ENCODE data around the gene SLC23A2.
"Not testable (repeated sequence)": the region's sequence is repeated elsewhere in the genome, so short reads cannot be mapped to it uniquely, and the experiment has no call there.

Gene SLC23A2

GRCh38 chr20:5008759-5009158 is 7.4 kb upstream of the SLC23A2 start:
- FAIRE-seq (no peak), DNase-seq (ENCODE audit: low spot score) (no peak)

GRCh38 chr20:5005326-5005725 is 4.0 kb upstream of the SLC23A2 start:
- no peak for FAIRE-seq
- DNase-seq (ENCODE audit: low spot score) = no peak

- not testable (repeated sequence) for FAIRE-seq
These were observed 3.5 kb upstream of the SLC23A2 start for GRCh38 chr20:5004825-5005224.

DNA sequence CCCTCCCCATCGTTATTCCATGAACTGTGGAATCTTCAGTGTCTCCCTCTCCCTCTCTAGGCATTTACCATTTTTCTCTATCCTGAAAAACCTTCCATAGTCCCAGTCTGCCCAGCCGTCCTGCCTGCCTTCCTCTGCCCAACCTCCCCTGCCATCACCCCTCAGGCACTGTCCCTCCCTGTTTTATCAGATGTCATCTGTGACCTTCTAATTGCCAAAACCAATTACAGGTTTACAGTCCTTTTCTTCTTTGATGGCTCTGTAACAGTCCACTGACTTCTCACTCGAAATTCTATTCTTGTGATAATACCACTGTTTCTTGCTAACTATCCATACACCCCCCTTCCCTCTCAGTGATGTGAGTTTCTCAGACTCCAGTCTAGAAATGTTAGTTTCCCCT is 2.3 kb upstream of the SLC23A2 start:
- no peak for FAIRE-seq
- no peak for DNase-seq (ENCODE audit: low spot score)

More at GRCh38 chr20:5004825-5005224, 3.5 kb upstream of the SLC23A2 start:
- not testable (repeated sequence) for DNase-seq (ENCODE audit: low spot score)

DNA sequence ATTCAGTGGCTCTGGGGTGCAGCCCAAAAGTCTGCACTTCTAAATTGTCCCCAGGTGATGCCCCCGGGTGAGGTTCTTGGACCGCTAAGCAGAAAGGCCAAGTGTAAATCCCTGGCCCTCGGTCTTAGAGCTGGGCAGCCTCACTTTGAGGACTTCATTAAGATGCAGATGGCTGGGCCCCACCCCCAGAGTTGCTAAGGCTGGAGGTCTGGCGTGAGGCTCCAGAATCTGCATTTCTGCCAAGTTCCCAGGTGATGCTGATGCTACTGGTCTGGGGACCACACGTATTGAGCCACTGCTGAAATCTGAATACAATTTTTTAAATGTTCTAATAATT is 735 bp upstream of the SLC23A2 start:
- no peak for FAIRE-seq
- DNase-seq (ENCODE audit: low spot score) = no peak

DNA sequence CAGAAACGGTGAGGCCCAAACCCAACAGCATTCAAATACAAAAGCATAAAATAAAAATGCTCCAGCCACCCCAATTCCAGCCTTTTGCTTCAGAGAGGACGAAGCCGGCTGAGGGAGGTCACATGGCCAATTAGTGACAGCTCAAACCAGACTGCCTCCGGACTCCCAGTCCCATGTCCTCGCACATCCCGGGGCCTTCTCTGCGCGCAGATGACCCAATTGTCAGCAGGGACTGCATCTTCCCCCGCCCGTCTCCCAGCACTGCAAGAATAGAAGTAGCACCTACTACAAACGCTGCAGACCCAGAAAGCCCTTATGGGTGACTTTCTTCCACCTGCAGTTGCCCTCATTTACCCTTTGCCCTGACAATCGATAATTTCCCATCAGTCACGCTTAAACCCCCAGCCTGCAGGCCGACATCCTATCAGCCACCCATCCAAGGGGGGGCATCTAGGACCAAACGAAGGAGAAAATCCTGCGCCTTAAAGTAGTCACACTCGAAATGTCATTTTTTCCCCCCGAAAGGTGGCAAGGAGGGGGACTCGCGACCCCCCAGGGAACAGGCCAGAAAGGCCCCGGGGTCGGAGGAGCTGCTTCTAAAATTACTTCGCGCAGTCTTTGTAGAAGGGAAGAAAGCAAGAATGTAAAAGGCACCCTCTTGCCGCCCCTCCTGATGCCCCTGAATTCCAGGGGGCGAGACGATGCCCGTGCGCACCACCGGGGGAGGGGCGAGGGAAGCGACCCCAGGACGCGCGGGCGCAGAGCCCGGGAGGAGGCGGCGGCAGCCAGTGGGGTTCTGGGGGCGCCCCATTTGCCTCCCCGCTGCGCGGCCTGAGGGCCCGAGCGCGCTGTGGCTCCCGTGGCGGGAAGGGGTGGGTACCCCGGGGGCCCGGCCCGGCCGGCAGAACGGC is 792 bp downstream of the SLC23A2 start:
- peak; percentile 30 for DNase-seq (ENCODE audit: low spot score)
- FAIRE-seq = no peak

GRCh38 chr20:4999788-5000187 is 1.5 kb downstream of the SLC23A2 start:
- no peak for FAIRE-seq
- no peak for DNase-seq (ENCODE audit: low spot score)

- DNase-seq (ENCODE audit: low spot score) (no peak), FAIRE-seq (no peak)
These were observed 3.1 kb downstream of the SLC23A2 start for GRCh38 chr20:4998160-4998651.

DNA sequence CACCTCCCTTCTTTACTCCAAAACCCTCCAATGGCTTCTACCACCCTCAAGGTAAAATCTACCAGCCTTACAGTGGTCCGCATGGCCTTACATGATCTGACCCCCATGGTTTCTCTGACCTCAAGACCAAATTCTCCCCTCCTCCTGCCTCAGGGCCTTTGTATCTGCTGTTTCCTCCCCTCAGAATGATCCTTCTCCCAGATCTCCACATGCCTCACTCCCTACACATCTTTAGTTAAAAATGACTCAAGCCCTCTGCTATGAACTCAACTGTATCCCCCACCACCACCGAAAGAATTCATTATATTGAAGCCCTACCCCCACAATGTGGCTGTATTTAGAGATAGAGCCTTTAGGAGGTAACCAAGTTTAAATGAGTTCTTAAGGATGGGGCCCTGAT is 4.1 kb downstream of the SLC23A2 start:
- FAIRE-seq = no peak
- no peak for DNase-seq (ENCODE audit: low spot score)

DNA sequence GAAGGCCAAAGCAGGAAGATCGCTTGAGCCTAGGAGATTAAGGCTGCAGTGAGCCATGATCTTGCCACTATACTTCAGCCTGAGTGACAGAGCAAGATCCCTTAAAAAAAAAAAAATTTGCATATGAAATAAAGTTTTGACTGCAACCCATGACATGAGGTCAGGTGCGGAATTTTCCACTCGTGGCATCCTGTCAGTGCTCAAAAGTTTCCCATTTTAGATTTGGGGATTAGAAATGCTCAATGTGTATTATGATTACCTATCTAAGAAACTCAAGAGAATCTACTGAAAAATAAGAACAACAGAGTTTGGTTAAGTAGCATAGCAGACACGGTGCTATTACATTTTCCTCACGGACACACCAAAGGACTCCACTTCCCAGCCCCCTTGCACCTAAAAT is 11.7 kb downstream of the SLC23A2 start:
- FAIRE-seq = no peak
- DNase-seq (ENCODE audit: low spot score) = no peak

- DNase-seq (ENCODE audit: low spot score) (no peak), FAIRE-seq (no peak)
These were observed 14.2 kb downstream of the SLC23A2 start for GRCh38 chr20:4987130-4987529.

DNA sequence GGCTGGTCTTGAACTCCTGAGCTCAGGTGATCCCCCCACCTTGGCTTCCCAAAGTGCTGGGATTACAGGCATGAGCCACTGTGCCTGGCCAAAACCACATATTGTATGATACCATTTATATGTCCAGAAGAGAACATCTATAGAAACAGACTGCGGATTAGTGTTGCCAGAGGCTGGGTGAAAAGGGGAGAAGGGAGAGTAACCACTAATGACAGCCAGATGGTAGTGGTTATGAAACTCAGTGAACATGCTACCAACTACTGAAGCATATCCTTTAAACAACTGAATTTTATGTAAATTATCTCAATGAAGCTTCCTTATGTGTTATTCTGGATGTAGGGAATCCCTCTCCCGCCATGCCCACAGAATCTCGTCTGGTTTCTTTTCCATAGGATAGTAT is 15.7 kb downstream of the SLC23A2 start:
- FAIRE-seq (no peak), DNase-seq (ENCODE audit: low spot score) (no peak)

- FAIRE-seq = no peak
- DNase-seq (ENCODE audit: low spot score) = no peak
These were observed 19.0 kb downstream of the SLC23A2 start for GRCh38 chr20:4982281-4982680.

GRCh38 chr20:4979841-4980410 is 21.4 kb downstream of the SLC23A2 start:
- FAIRE-seq = no peak
- no peak for DNase-seq (ENCODE audit: low spot score)

GRCh38 chr20:4978050-4978918 is 23.0 kb downstream of the SLC23A2 start:
- no peak for FAIRE-seq
- no peak for DNase-seq (ENCODE audit: low spot score)

GRCh38 chr20:4976014-4976413 is 25.3 kb downstream of the SLC23A2 start:
- not testable (repeated sequence) for FAIRE-seq; DNase-seq (ENCODE audit: low spot score)

- FAIRE-seq = no peak
- no peak for DNase-seq (ENCODE audit: low spot score)
These were observed 27.8 kb downstream of the SLC23A2 start for GRCh38 chr20:4973330-4974097.

GRCh38 chr20:4972506-4973251 is 28.6 kb downstream of the SLC23A2 start:
- FAIRE-seq (no peak), DNase-seq (ENCODE audit: low spot score) (no peak)

GRCh38 chr20:4971064-4971463 is 30.2 kb downstream of the SLC23A2 start:
- FAIRE-seq = no peak
- DNase-seq (ENCODE audit: low spot score) = no peak

DNA sequence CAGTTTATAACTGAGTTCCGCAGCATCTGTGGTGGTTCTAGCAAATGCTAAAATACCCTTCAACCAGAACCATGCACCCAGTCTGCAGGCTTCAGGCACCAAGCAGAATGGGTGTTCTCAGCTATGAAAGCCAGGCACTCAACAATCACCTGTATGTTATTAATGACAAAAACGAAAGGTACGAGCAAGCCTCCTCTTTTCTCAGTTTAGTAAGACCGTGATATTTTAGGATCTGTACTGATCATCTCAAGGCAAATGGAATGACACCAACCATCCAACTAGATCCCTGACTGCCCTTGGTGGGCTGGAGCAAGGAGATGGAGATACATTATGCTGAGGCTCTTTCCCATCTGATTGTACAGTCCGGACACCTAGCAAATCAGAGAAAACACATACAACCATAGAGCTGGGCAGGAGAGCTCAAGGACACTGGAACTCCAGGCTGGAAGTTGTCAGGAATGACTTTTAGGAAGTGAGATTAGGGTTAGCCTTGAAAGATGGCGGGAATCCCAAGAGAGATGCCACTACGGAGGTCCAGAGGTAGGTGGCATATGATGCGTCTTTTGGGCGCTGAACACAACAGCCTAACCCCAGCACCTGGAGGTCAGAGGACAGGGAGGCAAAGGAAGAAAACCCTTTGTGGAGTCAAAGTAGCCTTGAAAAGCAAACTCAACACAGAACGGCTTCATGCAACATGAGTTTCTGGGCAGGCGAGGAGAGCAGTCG is 33.4 kb downstream of the SLC23A2 start:
- no peak for FAIRE-seq
- no peak for DNase-seq (ENCODE audit: low spot score)

All from urothelium cell line (cell line).